Loucy (cell line): ENCODE data around the gene NFIX.

Experiments used
- H2AFZ ChIP-seq: fragments of 200-600 bp; sonication (generic); 2 replicates; pipeline ENCODE4 v1.6.0; 2016; ENCODE audit warnings: antibody characterized with exemption, mild to moderate bottlenecking, low read length, moderate library complexity
- H3F3A ChIP-seq: fragments of 200-600 bp; 2 replicates; pipeline ENCODE4 v1.6.0; 2016; ENCODE audit warnings: antibody characterized with exemption, low read depth, mild to moderate bottlenecking
- H3K27me3 ChIP-seq: fragments of 200-600 bp; sonication (generic); 2 replicates; pipeline ENCODE4 v1.6.1; 2014; ENCODE audit warnings: low read length, mild to moderate bottlenecking; ENCODE audit not compliant: insufficient read depth, poor library complexity, severe bottlenecking
- H3K36me3 ChIP-seq: fragments of 200-600 bp; sonication (generic); 2 replicates; pipeline ENCODE4 v1.6.1; 2016; ENCODE audit warnings: low read length; ENCODE audit not compliant: insufficient read depth
- H3K4me1 ChIP-seq: fragments of 200-600 bp; sonication (generic); 2 replicates; pipeline ENCODE4 v1.5.1; 2014; ENCODE audit warnings: low read length, mild to moderate bottlenecking; ENCODE audit not compliant: insufficient read depth, poor library complexity, severe bottlenecking
- H3K4me2 ChIP-seq: fragments of 200-600 bp; sonication (generic); 2 replicates; pipeline ENCODE4 v1.6.0; 2014; ENCODE audit warnings: antibody characterized with exemption, low read length, low read depth, mild to moderate bottlenecking; ENCODE audit not compliant: poor library complexity, severe bottlenecking
- H3K4me3 ChIP-seq: fragments of 200-600 bp; sonication (generic); 2 replicates; pipeline ENCODE4 v1.5.1; 2014; ENCODE audit warnings: low read length, mild to moderate bottlenecking, mixed read lengths; ENCODE audit not compliant: poor library complexity, severe bottlenecking
- H3K79me2 ChIP-seq: fragments of 200-600 bp; sonication (generic); 2 replicates; pipeline ENCODE4 v1.6.1; 2014; ENCODE audit warnings: low read length; ENCODE audit not compliant: insufficient read depth
- H3K9ac ChIP-seq: fragments of 200-600 bp; sonication (generic); 2 replicates; pipeline ENCODE4 v1.6.0; 2014; ENCODE audit warnings: mild to moderate bottlenecking, low read depth, low read length, moderate library complexity; ENCODE audit not compliant: poor library complexity, severe bottlenecking
- H3K9me2 ChIP-seq: fragments of 200-600 bp; sonication (generic); replicated peaks from 2 replicates; pipeline ENCODE4 v1.6.1; 2016; ENCODE audit warnings: low read depth, low read length, mixed read lengths
- H3K9me3 ChIP-seq: fragments of 200-600 bp; sonication (generic); 2 replicates; pipeline ENCODE4 v1.6.1; 2014; ENCODE audit warnings: mild to moderate bottlenecking, antibody characterized with exemption, low read length, low read depth; ENCODE audit not compliant: insufficient read depth
- H4K20me1 ChIP-seq: fragments of 200-600 bp; sonication (generic); 2 replicates; pipeline ENCODE4 v1.6.0; 2014; ENCODE audit warnings: antibody characterized with exemption, low read length, mild to moderate bottlenecking; ENCODE audit not compliant: insufficient read depth, poor library complexity, severe bottlenecking
- CTCF ChIP-seq: fragments of 200-600 bp; sonication (generic); conservative IDR thresholded peaks from 2 replicates; pipeline ENCODE4 v1.5.1; 2014; ENCODE audit warnings: mild to moderate bottlenecking, antibody characterized with exemption, low read length
- EZH2phosphoT487 ChIP-seq: fragments of 200-600 bp; IDR thresholded peaks from 2 replicates; pipeline ENCODE4 v1.6.1; 2018; ENCODE audit warnings: antibody characterized with exemption, mild to moderate bottlenecking, moderate library complexity, borderline replicate concordance

Gene NFIX

DNA sequence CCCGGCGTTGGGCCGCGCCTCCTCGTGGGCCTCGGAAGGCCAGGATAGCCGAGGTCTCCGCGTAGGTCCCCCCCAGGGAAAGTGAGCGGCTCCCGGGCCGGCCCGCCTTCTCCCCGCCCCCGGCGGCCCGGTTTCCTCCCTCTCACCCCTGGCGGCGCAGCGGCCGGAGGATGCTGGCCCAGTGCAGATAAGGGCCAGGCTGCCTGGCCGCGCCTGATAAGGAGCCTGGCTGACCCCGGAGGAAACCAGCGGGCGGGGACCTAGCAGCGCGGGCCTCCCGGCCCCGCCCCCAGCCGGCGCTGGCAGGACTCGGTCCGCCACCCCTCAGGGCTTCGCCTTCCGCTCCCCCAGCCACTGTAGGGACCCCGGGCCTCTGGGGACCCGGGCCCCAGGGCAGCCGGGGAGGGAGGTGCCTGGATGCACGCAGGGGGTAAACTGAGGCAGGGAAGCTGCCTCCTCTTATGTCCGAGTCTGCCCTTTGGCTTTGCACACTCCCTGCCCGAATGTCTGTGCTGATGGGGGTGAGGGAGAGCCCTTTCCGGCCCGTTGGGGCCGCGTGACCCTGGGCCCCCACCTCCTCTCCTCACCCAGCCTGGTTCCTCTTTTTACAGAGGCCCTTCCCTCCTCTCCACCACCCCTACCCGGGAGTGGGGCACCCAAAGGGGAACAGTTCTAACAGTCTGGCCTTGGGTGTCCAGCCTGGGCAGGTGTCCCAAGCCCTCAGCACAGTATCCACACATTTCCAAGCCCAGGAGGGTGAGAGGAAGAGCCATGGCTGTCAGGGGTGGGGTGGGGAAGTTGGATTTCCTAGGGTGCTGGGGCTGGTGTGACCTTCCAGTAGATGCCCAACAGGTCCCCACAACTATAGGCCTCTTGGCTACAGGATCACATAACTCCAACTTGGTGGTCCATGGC lies 107.6 kb downstream of the NFIX start, which contains the start of gene LYL1:
Gene LYL1, minus strand, starts transcription at position 193 of the 915 bp plus-strand sequence. CDS start 1,687 bp downstream, outside the sequence.
- H3F3A ChIP-seq = peaks cover 28% of the 10 kb centered on the region

DNA sequence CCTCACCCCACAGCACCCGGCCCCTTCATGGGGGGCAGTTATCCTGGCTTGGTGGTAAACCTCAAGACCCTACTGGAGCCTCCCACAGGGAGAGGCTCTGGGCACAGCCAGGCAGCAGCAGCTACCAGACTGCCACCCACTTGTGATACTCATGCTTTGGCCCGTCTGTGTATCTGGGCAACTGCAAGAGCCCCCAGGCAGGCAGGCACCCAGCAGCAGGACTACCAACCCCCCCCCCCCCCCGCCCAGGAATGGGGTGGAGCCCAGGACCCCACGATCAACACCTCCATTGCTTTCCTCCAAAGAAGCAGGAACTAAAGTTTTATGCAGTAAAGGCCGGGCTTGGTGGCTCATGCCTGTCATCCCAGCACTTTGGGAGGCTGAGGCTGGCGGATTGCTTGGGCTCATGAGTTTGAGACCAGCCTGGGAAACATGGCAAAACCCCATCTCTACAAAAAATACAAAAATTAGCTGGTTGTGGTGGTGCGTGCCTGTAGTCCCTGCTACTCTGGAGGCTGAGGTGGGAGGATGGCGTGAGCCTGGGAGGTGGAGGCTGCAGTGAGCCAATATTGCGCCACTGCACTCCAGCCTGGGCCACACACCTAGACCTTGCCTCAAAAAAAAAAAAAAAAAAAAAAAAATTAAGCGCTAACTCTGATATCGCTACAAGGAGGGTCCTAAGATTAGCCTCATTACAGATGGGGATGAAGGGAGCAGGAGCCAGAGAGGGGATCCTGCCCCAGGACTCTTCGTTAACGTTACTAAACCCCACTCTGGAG lies 108.5 kb downstream of the NFIX start:
- no peaks in the 10 kb centered on the region for H3K9me3 ChIP-seq
- H3K27me3 ChIP-seq = peaks cover 30% of the 10 kb centered on the region
- H3K79me2 ChIP-seq = peaks cover 72% of the 10 kb centered on the region
- H3K36me3 ChIP-seq = peaks cover 27% of the 10 kb centered on the region
- H2AFZ ChIP-seq = no peak overlapping the region
- peaks cover 16% of the 10 kb centered on the region for H3K4me1 ChIP-seq
- H3K4me3 ChIP-seq = peak overlapping the region; percentile 94
- TF ChIP-seq CTCF (no peak), EZH2phosphoT487 (no peak)
- peak overlapping the region; percentile 100 for H3K9ac ChIP-seq
- peaks cover 22% of the 10 kb centered on the region for H3F3A ChIP-seq
- H4K20me1 ChIP-seq = peaks cover 33% of the 10 kb centered on the region
- H3K4me2 ChIP-seq = peak overlapping the region; percentile 97
- H3K9me2 ChIP-seq = no peaks in the 10 kb centered on the region

More for the DNA sequence above, 107.6 kb downstream of the NFIX start, which contains the start of gene LYL1:
- H2AFZ ChIP-seq = no peak within 1 kb of the TSS
- peak within 1 kb of the TSS; percentile 94 for H3K4me3 ChIP-seq
- H3K9me2 ChIP-seq = no peaks in the 10 kb centered on the region
- peaks cover 79% of the 10 kb centered on the region for H3K79me2 ChIP-seq
- peaks cover 40% of the 10 kb centered on the region for H4K20me1 ChIP-seq
- H3K4me2 ChIP-seq = peak within 1 kb of the TSS; percentile 97
- H3K27me3 ChIP-seq = peaks cover 32% of the 10 kb centered on the region
- no peaks in the 10 kb centered on the region for H3K9me3 ChIP-seq
- H3K4me1 ChIP-seq = peaks cover 16% of the 10 kb centered on the region
- H3K36me3 ChIP-seq = peaks cover 30% of the 10 kb centered on the region
- H3K9ac ChIP-seq = peak within 1 kb of the TSS; percentile 100
- TF ChIP-seq CTCF (no peak), EZH2phosphoT487 (no peak)

- Histone ChIP-seq H2AFZ (peak overlapping the region; percentile 2; the same call in 1 of the 2 replicates), H3K9me3 (no peaks in the 10 kb centered on the region), H3K27me3 (peaks cover 25% of the 10 kb centered on the region), H4K20me1 (peaks cover 30% of the 10 kb centered on the region), H3K9ac (peak overlapping the region; percentile 100), H3K36me3 (peaks cover 21% of the 10 kb centered on the region), H3K4me3 (peak overlapping the region; percentile 94), H3K9me2 (no peaks in the 10 kb centered on the region), H3K79me2 (peaks cover 66% of the 10 kb centered on the region), H3K4me2 (peak overlapping the region; percentile 97), H3F3A (peaks cover 18% of the 10 kb centered on the region), H3K4me1 (peaks cover 16% of the 10 kb centered on the region)
- TF ChIP-seq EZH2phosphoT487 (no peak), CTCF (peak; percentile 83)
Measured at GRCh38 chr19:13104360-13104847, 109.1 kb downstream of the NFIX start.
